Activated CD8-positive, alpha-beta T cell treated with anti-CD3 and anti-CD28 coated beads for 36 hours (primary cell): ENCODE results near the gene ACTC1. TPM values are rescaled to one million over a fixed set of nuclear protein-coding genes. Genes with fewer than 3 reads are reported as not detected.

Experiments used
- total RNA-seq, 2 experiments: library from RNA; stranded (reverse); gene quantifications; one replicate each; pipeline ENCODE4 v1.2.3, GENCODE V29; 2021

The ACTC1 gene
- total RNA-seq, 2 experiments from 2014 or later, result not detected

Other genes with a start within 250 kb of the ACTC1 start
- 10 to 100 TPM; 84.6 to 86.9 TPM for gene GOLGA8B, start 211.9 kb downstream of the ACTC1 start, total RNA-seq
- not detected for gene GJD2, start 40.6 kb downstream of the ACTC1 start, total RNA-seq
- 10 to 100 TPM; 35.5 to 36.4 TPM for gene AQR, start 174.2 kb upstream of the ACTC1 start, total RNA-seq
- 10 to 100 TPM; 67.0 to 67.2 TPM for gene ZNF770, start 192.7 kb upstream of the ACTC1 start, total RNA-seq